Islet of Langerhans (tissue), 1 donor: ENCODE data around the gene DHX57.
"Not testable (repeated sequence)": the region's sequence is repeated elsewhere in the genome, so short reads cannot be mapped to it uniquely, and the experiment has no call there.

ENCODE experiments used
- FAIRE-seq: peaks from one replicate; lab custom pipeline; 2011; peaks lifted over from hg19 to GRCh38; lab: Jason Lieb, UNC

The DHX57 gene

GRCh38 chr2:38797250-38797676 lies 78.5 kb downstream of the DHX57 start:
- FAIRE-seq, result no peak

- FAIRE-seq, result not testable (repeated sequence)
Observed at GRCh38 chr2:38795016-38795415, 80.7 kb downstream of the DHX57 start.

- no peak for FAIRE-seq
Observed at GRCh38 chr2:38794235-38794946, 81.3 kb downstream of the DHX57 start.

GRCh38 chr2:38793511-38793910 lies 82.2 kb downstream of the DHX57 start:
- no peak for FAIRE-seq

GRCh38 chr2:38792751-38793150 lies 83.0 kb downstream of the DHX57 start:
- no peak for FAIRE-seq

GRCh38 chr2:38792321-38792720 lies 83.4 kb downstream of the DHX57 start:
- FAIRE-seq, result not testable (repeated sequence)

- no peak for FAIRE-seq
Observed at GRCh38 chr2:38791744-38792143, 84.0 kb downstream of the DHX57 start.

GRCh38 chr2:38789691-38790090 lies 86.0 kb downstream of the DHX57 start:
- FAIRE-seq, result no peak

GRCh38 chr2:38788306-38788705 lies 87.4 kb downstream of the DHX57 start:
- no peak for FAIRE-seq

GRCh38 chr2:38783586-38783985 lies 92.1 kb downstream of the DHX57 start:
- no peak for FAIRE-seq

GRCh38 chr2:38778687-38779082 lies 97.0 kb downstream of the DHX57 start:
- FAIRE-seq, result no peak

- FAIRE-seq, result no peak
Observed at GRCh38 chr2:38776531-38776930, 99.2 kb downstream of the DHX57 start.

GRCh38 chr2:38775921-38776225 lies 99.9 kb downstream of the DHX57 start:
- no peak for FAIRE-seq

GRCh38 chr2:38775097-38775920 lies 100.4 kb downstream of the DHX57 start:
- no peak for FAIRE-seq

- FAIRE-seq, result no peak
Observed at GRCh38 chr2:38771632-38772031, 104.1 kb downstream of the DHX57 start.

- FAIRE-seq, result no peak
Observed at GRCh38 chr2:38765551-38765950, 110.2 kb downstream of the DHX57 start.

- FAIRE-seq, result no peak
Observed at GRCh38 chr2:38765149-38765548, 110.6 kb downstream of the DHX57 start.

GRCh38 chr2:38763728-38764127 lies 112.0 kb downstream of the DHX57 start:
- FAIRE-seq, result no peak

- no peak for FAIRE-seq
Observed at GRCh38 chr2:38763228-38763627, 112.5 kb downstream of the DHX57 start.

GRCh38 chr2:38755891-38756290 lies 119.8 kb downstream of the DHX57 start:
- not testable (repeated sequence) for FAIRE-seq

GRCh38 chr2:38754506-38754905 lies 121.2 kb downstream of the DHX57 start:
- no peak for FAIRE-seq

GRCh38 chr2:38754049-38754448 lies 121.7 kb downstream of the DHX57 start:
- FAIRE-seq, result no peak

GRCh38 chr2:38751596-38752410 lies 123.9 kb downstream of the DHX57 start:
- FAIRE-seq, result no peak
